ENCODE results near the gene RHBDD1. TPM values are rescaled to one million over a fixed set of nuclear protein-coding genes. Genes with fewer than 3 reads are reported as not detected.

RHBDD1 gene
- polyA plus RNA-seq, 2 donors, result 3.9 to 5.2 TPM

DNA sequence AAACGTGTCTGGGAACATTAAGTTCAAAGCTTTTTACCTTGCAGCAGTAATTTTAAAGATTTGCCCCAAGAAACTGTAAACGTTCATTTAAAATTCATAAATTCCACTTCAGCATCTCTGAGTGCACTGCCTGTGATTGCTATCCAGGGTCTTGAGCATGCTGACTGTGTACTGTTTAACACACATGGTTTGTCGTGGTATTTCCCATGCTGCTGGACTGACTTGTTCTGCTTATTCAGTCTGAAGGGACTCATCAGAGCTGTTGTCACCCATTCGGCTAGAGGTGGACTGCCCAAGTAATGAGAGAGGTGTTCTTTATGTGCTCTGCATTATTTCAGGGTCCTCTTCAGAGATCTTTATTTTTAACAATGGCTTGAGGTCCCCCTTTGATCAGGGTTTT lies 53.1 kb downstream of the RHBDD1 start:
- H3K36me3 ChIP-seq (ENCODE audit: control insufficient read depth in 2 of 2, insufficient read depth in 2 of 2, low read length in 1 of 2), result peaks cover 0 to 2% of the 10 kb centered on the region in 2 donors
- no peak overlapping the region for H3K4me3 ChIP-seq (ENCODE audit: low read depth in 1 of 2, low read length in 2 of 2)
- H3K27me3 ChIP-seq (ENCODE audit: control insufficient read depth in 1 of 2, insufficient read depth in 2 of 2, low read length in 2 of 2), result no peaks in the 10 kb centered on the region
- H3K9me3 ChIP-seq (ENCODE audit: control insufficient read depth in 2 of 2, insufficient read depth in 1 of 2, low read depth in 1 of 2, low read length in 1 of 2), result peaks cover 0 to 4% of the 10 kb centered on the region in 2 donors
- no peaks in the 10 kb centered on the region for H3K4me1 ChIP-seq (ENCODE audit: control insufficient read depth in 2 of 2, insufficient read depth in 2 of 2, low read length in 1 of 2)
- WGBS, 2 donors, result 82 to 88% methylated on average over 4 of the region's 4 CpGs
- no peak overlapping the region for H3K27ac ChIP-seq (ENCODE audit: low read depth in 2 of 2, low read length in 1 of 2)

DNA sequence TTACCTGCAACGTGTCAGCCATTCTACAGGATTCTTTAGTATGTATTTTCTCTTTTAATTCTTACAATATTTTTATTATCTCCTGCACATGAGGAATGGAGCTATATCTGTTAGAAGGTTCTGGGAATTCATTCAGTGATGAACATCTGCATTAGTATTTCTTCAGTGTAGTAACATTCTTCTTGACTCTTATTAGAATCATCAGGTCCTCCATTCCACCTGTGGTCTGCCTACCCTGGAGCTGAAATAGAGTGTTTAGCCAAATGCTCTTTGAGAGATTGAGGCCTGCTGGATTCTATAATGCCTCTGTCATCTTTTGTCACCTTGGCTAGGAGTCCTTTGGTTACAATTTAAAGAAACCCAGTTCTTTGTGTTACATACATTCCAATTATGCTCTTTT lies 54.4 kb downstream of the RHBDD1 start:
- H3K4me3 ChIP-seq (ENCODE audit: low read depth in 1 of 2, low read length in 2 of 2), result no peak overlapping the region
- no peaks in the 10 kb centered on the region for H3K27me3 ChIP-seq (ENCODE audit: control insufficient read depth in 1 of 2, insufficient read depth in 2 of 2, low read length in 2 of 2)
- peaks cover 0 to 6% of the 10 kb centered on the region in 2 donors for H3K36me3 ChIP-seq (ENCODE audit: control insufficient read depth in 2 of 2, insufficient read depth in 2 of 2, low read length in 1 of 2)
- H3K4me1 ChIP-seq (ENCODE audit: control insufficient read depth in 2 of 2, insufficient read depth in 2 of 2, low read length in 1 of 2), result no peaks in the 10 kb centered on the region
- no peak overlapping the region for H3K27ac ChIP-seq (ENCODE audit: low read depth in 2 of 2, low read length in 1 of 2)
- H3K9me3 ChIP-seq (ENCODE audit: control insufficient read depth in 2 of 2, insufficient read depth in 1 of 2, low read depth in 1 of 2, low read length in 1 of 2), result peaks cover 0 to 4% of the 10 kb centered on the region in 2 donors
- 79 to 87% methylated on average over 1 of the region's 1 CpG for WGBS, 2 donors

- no peak overlapping the region for H3K4me3 ChIP-seq (ENCODE audit: low read depth in 1 of 2, low read length in 2 of 2)
- H3K36me3 ChIP-seq (ENCODE audit: control insufficient read depth in 2 of 2, insufficient read depth in 2 of 2, low read length in 1 of 2), result peaks cover 0 to 3% of the 10 kb centered on the region in 2 donors
- H3K27me3 ChIP-seq (ENCODE audit: control insufficient read depth in 1 of 2, insufficient read depth in 2 of 2, low read length in 2 of 2), result no peaks in the 10 kb centered on the region
- 95 to 97% methylated on average over 2 of the region's 2 CpGs for WGBS, 2 donors
- no peak overlapping the region for H3K27ac ChIP-seq (ENCODE audit: low read depth in 2 of 2, low read length in 1 of 2)
- H3K4me1 ChIP-seq (ENCODE audit: control insufficient read depth in 2 of 2, insufficient read depth in 2 of 2, low read length in 1 of 2), result no peaks in the 10 kb centered on the region
- H3K9me3 ChIP-seq (ENCODE audit: control insufficient read depth in 2 of 2, insufficient read depth in 1 of 2, low read depth in 1 of 2, low read length in 1 of 2), result peaks cover 0 to 4% of the 10 kb centered on the region in 2 donors
Measured at GRCh38 chr2:226891780-226892590, 56.1 kb downstream of the RHBDD1 start.

- WGBS, 2 donors, result 61% methylated on average over 3 of the region's 3 CpGs
- Histone ChIP-seq H3K27me3 (ENCODE audit: control insufficient read depth in 1 of 2, insufficient read depth in 2 of 2, low read length in 2 of 2) (no peaks in the 10 kb centered on the region), H3K4me3 (ENCODE audit: low read depth in 1 of 2, low read length in 2 of 2) (no peak overlapping the region), H3K36me3 (ENCODE audit: control insufficient read depth in 2 of 2, insufficient read depth in 2 of 2, low read length in 1 of 2) (peaks cover 0 to 3% of the 10 kb centered on the region in 2 donors), H3K9me3 (ENCODE audit: control insufficient read depth in 2 of 2, insufficient read depth in 1 of 2, low read depth in 1 of 2, low read length in 1 of 2) (peaks cover 0 to 4% of the 10 kb centered on the region in 2 donors), H3K27ac (ENCODE audit: low read depth in 2 of 2, low read length in 1 of 2) (no peak overlapping the region), H3K4me1 (ENCODE audit: control insufficient read depth in 2 of 2, insufficient read depth in 2 of 2, low read length in 1 of 2) (no peaks in the 10 kb centered on the region)
Measured at GRCh38 chr2:226892729-226893128, 56.9 kb downstream of the RHBDD1 start.

- Histone ChIP-seq H3K4me3 (ENCODE audit: low read depth in 1 of 2, low read length in 2 of 2) (no peak overlapping the region), H3K27me3 (ENCODE audit: control insufficient read depth in 1 of 2, insufficient read depth in 2 of 2, low read length in 2 of 2) (no peaks in the 10 kb centered on the region), H3K4me1 (ENCODE audit: control insufficient read depth in 2 of 2, insufficient read depth in 2 of 2, low read length in 1 of 2) (no peaks in the 10 kb centered on the region), H3K9me3 (ENCODE audit: control insufficient read depth in 2 of 2, insufficient read depth in 1 of 2, low read depth in 1 of 2, low read length in 1 of 2) (peaks cover 0 to 4% of the 10 kb centered on the region in 2 donors), H3K36me3 (ENCODE audit: control insufficient read depth in 2 of 2, insufficient read depth in 2 of 2, low read length in 1 of 2) (peaks cover 0 to 3% of the 10 kb centered on the region in 2 donors), H3K27ac (ENCODE audit: low read depth in 2 of 2, low read length in 1 of 2) (no peak overlapping the region)
- WGBS, 2 donors, result 90 to 92% methylated on average over 4 of the region's 4 CpGs
Measured at GRCh38 chr2:226893216-226893615, 57.4 kb downstream of the RHBDD1 start.

DNA sequence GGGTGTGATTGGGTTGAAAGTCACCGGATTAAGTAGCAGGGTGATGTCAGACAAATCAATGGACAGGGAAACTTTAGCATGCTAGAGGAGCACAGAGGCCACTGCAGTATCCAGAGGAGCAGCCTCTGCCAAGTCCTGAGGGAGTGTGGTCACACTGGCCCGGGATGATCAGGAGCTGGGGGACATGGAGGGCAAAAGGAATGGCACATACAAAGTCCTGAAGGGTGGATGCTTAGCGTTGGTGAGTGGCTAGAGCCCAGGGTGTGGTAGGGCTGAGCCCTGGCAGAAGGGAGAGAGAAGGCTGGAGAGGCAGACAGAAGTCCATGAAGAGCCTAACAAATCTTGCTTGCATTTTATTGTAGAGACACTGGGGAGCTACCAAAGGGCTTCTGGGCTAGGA lies 58.9 kb downstream of the RHBDD1 start:
- Histone ChIP-seq H3K36me3 (ENCODE audit: control insufficient read depth in 2 of 2, insufficient read depth in 2 of 2, low read length in 1 of 2) (peaks cover 0 to 3% of the 10 kb centered on the region in 2 donors), H3K27ac (ENCODE audit: low read depth in 2 of 2, low read length in 1 of 2) (no peak overlapping the region), H3K4me1 (ENCODE audit: control insufficient read depth in 2 of 2, insufficient read depth in 2 of 2, low read length in 1 of 2) (no peaks in the 10 kb centered on the region), H3K9me3 (ENCODE audit: control insufficient read depth in 2 of 2, insufficient read depth in 1 of 2, low read depth in 1 of 2, low read length in 1 of 2) (peaks cover 0 to 4% of the 10 kb centered on the region in 2 donors), H3K27me3 (ENCODE audit: control insufficient read depth in 1 of 2, insufficient read depth in 2 of 2, low read length in 2 of 2) (no peaks in the 10 kb centered on the region), H3K4me3 (ENCODE audit: low read depth in 1 of 2, low read length in 2 of 2) (no peak overlapping the region)
- 88 to 93% methylated on average over 3 of the region's 3 CpGs for WGBS, 2 donors

- Histone ChIP-seq H3K36me3 (ENCODE audit: control insufficient read depth in 2 of 2, insufficient read depth in 2 of 2, low read length in 1 of 2) (peaks cover 0 to 3% of the 10 kb centered on the region in 2 donors), H3K27ac (ENCODE audit: low read depth in 2 of 2, low read length in 1 of 2) (no peak overlapping the region), H3K4me3 (ENCODE audit: low read depth in 1 of 2, low read length in 2 of 2) (no peak overlapping the region), H3K4me1 (ENCODE audit: control insufficient read depth in 2 of 2, insufficient read depth in 2 of 2, low read length in 1 of 2) (no peaks in the 10 kb centered on the region), H3K9me3 (ENCODE audit: control insufficient read depth in 2 of 2, insufficient read depth in 1 of 2, low read depth in 1 of 2, low read length in 1 of 2) (peaks cover 0 to 4% of the 10 kb centered on the region in 2 donors), H3K27me3 (ENCODE audit: control insufficient read depth in 1 of 2, insufficient read depth in 2 of 2, low read length in 2 of 2) (no peaks in the 10 kb centered on the region)
- 93 to 94% methylated on average over 2 of the region's 2 CpGs for WGBS, 2 donors
Measured at GRCh38 chr2:226895579-226895978, 59.7 kb downstream of the RHBDD1 start.

DNA sequence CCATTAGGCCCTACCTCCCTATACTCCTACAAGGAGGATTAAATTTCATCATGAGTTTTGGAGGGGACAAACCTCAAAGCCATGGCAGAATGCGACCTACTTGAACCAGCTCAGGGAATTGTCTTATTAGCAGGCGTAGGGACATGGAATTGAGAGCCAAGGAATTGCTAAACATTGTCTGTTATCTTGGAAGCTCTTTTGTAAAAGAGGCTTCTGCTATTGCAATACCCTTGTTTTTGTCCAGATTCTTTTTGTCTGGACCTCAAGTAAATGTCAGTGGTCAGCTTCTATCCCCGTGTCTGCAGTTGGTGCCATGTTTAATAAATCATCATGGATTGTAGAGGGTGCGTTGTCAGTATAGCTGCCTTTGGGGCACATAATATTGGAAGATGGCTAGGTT lies 62.3 kb downstream of the RHBDD1 start:
- no peaks in the 10 kb centered on the region for H3K27me3 ChIP-seq (ENCODE audit: control insufficient read depth in 1 of 2, insufficient read depth in 2 of 2, low read length in 2 of 2)
- no peaks in the 10 kb centered on the region for H3K4me1 ChIP-seq (ENCODE audit: control insufficient read depth in 2 of 2, insufficient read depth in 2 of 2, low read length in 1 of 2)
- WGBS, 2 donors, result 92 to 94% methylated on average over 4 of the region's 4 CpGs
- H3K27ac ChIP-seq (ENCODE audit: low read depth in 2 of 2, low read length in 1 of 2), result no peak overlapping the region
- no peaks in the 10 kb centered on the region for H3K9me3 ChIP-seq (ENCODE audit: control insufficient read depth in 2 of 2, insufficient read depth in 1 of 2, low read depth in 1 of 2, low read length in 1 of 2)
- no peak overlapping the region for H3K4me3 ChIP-seq (ENCODE audit: low read depth in 1 of 2, low read length in 2 of 2)
- peaks cover 0 to 3% of the 10 kb centered on the region in 2 donors for H3K36me3 ChIP-seq (ENCODE audit: control insufficient read depth in 2 of 2, insufficient read depth in 2 of 2, low read length in 1 of 2)

DNA sequence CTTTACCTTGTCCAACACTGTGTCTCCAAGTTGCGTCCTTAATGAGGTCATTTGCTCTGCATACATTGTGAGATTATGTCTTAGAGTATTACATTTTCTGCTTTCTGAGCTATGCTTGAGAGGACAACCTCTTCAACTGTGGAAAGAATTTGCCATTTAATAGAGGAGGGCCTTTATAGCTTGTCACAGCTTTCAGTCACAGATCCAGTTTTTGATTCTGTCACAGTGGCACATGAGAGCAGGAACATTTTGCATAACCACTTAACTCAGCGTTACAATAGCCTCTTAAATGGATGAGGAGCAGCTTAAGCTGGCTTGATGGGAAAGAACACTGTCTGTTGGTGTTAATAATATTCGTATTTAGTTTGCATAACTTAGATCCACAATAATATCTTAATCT lies 63.0 kb downstream of the RHBDD1 start:
- no peak overlapping the region for H3K27ac ChIP-seq (ENCODE audit: low read depth in 2 of 2, low read length in 1 of 2)
- WGBS, 2 donors, result 94 to 97% methylated on average over 3 of the region's 3 CpGs
- H3K4me3 ChIP-seq (ENCODE audit: low read depth in 1 of 2, low read length in 2 of 2), result no peak overlapping the region
- H3K4me1 ChIP-seq (ENCODE audit: control insufficient read depth in 2 of 2, insufficient read depth in 2 of 2, low read length in 1 of 2), result no peaks in the 10 kb centered on the region
- H3K36me3 ChIP-seq (ENCODE audit: control insufficient read depth in 2 of 2, insufficient read depth in 2 of 2, low read length in 1 of 2), result peaks cover 0 to 3% of the 10 kb centered on the region in 2 donors
- H3K9me3 ChIP-seq (ENCODE audit: control insufficient read depth in 2 of 2, insufficient read depth in 1 of 2, low read depth in 1 of 2, low read length in 1 of 2), result no peaks in the 10 kb centered on the region
- H3K27me3 ChIP-seq (ENCODE audit: control insufficient read depth in 1 of 2, insufficient read depth in 2 of 2, low read length in 2 of 2), result no peaks in the 10 kb centered on the region

All from esophagus (tissue), 2 donors.